H9 (cell line): ENCODE data around the gene TMEM236. TPM values are rescaled to one million over a fixed set of nuclear protein-coding genes. Genes with fewer than 3 reads are reported as not detected.

ENCODE experiments used
- DNase-seq: peaks from one replicate; pipeline ENCODE4 v3.0.0-alpha.2; 2017
- H2AFZ ChIP-seq: one replicate; pipeline ENCODE4 v1.6.1; 2013; ENCODE audit warnings: mild to moderate bottlenecking, low read length, control low read depth, moderate library complexity
- H2AK5ac ChIP-seq: 2 replicates; pipeline ENCODE4 v1.6.1; 2013; ENCODE audit warnings: low read length, control low read depth, mixed read lengths; ENCODE audit not compliant: insufficient read length
- H2BK120ac ChIP-seq: one replicate; pipeline ENCODE4 v1.6.1; 2013; ENCODE audit warnings: low read depth, mild to moderate bottlenecking, low read length, control low read depth, inconsistent platforms; ENCODE audit not compliant: poor library complexity, severe bottlenecking
- H2BK12ac ChIP-seq: 2 replicates; pipeline ENCODE4 v1.6.1; 2013; ENCODE audit warnings: low read length, control low read depth, mixed read lengths, low read depth; ENCODE audit not compliant: insufficient read length
- H2BK15ac ChIP-seq: 2 replicates; pipeline ENCODE4 v1.6.1; 2013; ENCODE audit warnings: low read depth, low read length, control low read depth
- H2BK20ac ChIP-seq: one replicate; pipeline ENCODE4 v1.6.1; 2013; ENCODE audit warnings: low read depth, mild to moderate bottlenecking, low read length, control low read depth, inconsistent platforms; ENCODE audit not compliant: poor library complexity, severe bottlenecking
- H2BK5ac ChIP-seq: 2 replicates; pipeline ENCODE4 v1.6.1; 2013; ENCODE audit warnings: low read length, control low read depth, mixed read lengths; ENCODE audit not compliant: insufficient read length
- H3K14ac ChIP-seq: 2 replicates; pipeline ENCODE4 v1.6.1; 2013; ENCODE audit warnings: low read length, control low read depth; ENCODE audit not compliant: insufficient read depth
- H3K18ac ChIP-seq: 2 replicates; pipeline ENCODE4 v1.6.1; 2013; ENCODE audit warnings: low read depth, mild to moderate bottlenecking, mixed read lengths, low read length, control low read depth; ENCODE audit not compliant: insufficient read length
- H3K23ac ChIP-seq: 2 replicates; pipeline ENCODE4 v1.6.1; 2013; ENCODE audit warnings: low read length, control low read depth, mixed read lengths, low read depth; ENCODE audit not compliant: insufficient read length
- H3K23me2 ChIP-seq: 2 replicates; pipeline ENCODE4 v1.6.1; 2013; ENCODE audit warnings: low read depth, mild to moderate bottlenecking, mixed read lengths, low read length, control low read depth; ENCODE audit not compliant: insufficient read length, poor library complexity, severe bottlenecking
- H3K27ac ChIP-seq: 2 replicates; pipeline ENCODE4 v1.5.1; 2013; ENCODE audit warnings: low read length, control low read depth, mixed read lengths, low read depth; ENCODE audit not compliant: insufficient read length
- H3K27me3 ChIP-seq: 2 replicates; pipeline ENCODE4 v1.6.1; 2013; ENCODE audit warnings: low read length, control low read depth, inconsistent platforms; ENCODE audit not compliant: insufficient read depth
- H3K4ac ChIP-seq: 2 replicates; pipeline ENCODE4 v1.6.1; 2013; ENCODE audit warnings: low read depth, mild to moderate bottlenecking, control low read depth, inconsistent platforms, low read length, moderate library complexity
- H3K4me1 ChIP-seq: 2 replicates; pipeline ENCODE4 v1.6.1; 2013; ENCODE audit warnings: low read length, control low read depth, inconsistent platforms; ENCODE audit not compliant: insufficient read depth
- H3K4me2 ChIP-seq: 2 replicates; pipeline ENCODE4 v1.6.1; 2013; ENCODE audit warnings: low read length, control low read depth, mixed read lengths; ENCODE audit not compliant: insufficient read length, insufficient read depth
- H3K56ac ChIP-seq: 2 replicates; pipeline ENCODE4 v1.6.1; 2013; ENCODE audit warnings: low read depth, mild to moderate bottlenecking, mixed read lengths, low read length, control low read depth; ENCODE audit not compliant: insufficient read length
- H3K79me1 ChIP-seq: 2 replicates; pipeline ENCODE4 v1.6.1; 2013; ENCODE audit warnings: low read depth, mild to moderate bottlenecking, moderate library complexity, low read length, control low read depth, inconsistent platforms; ENCODE audit not compliant: insufficient read depth, poor library complexity, severe bottlenecking
- H3K79me2 ChIP-seq: 2 replicates; pipeline ENCODE4 v1.6.1; 2013; ENCODE audit warnings: low read length, control low read depth, inconsistent platforms; ENCODE audit not compliant: insufficient read depth
- H3K9ac ChIP-seq: 2 replicates; pipeline ENCODE4 v1.6.1; 2013; ENCODE audit warnings: low read length, control low read depth, mixed read lengths; ENCODE audit not compliant: insufficient read length; ENCODE audit errors: extremely low read depth
- H3K9me3 ChIP-seq: one replicate; pipeline ENCODE4 v1.6.1; 2013; ENCODE audit warnings: low read depth, low read length, inconsistent platforms; ENCODE audit not compliant: control insufficient read depth
- H3T11ph ChIP-seq: one replicate; pipeline ENCODE4 v1.6.1; 2013; ENCODE audit warnings: mild to moderate bottlenecking, low read length, control low read depth, inconsistent platforms
- H4K20me1 ChIP-seq: one replicate; pipeline ENCODE4 v1.6.1; 2013; ENCODE audit not compliant: control insufficient read depth, insufficient read length, insufficient read depth
- H4K5ac ChIP-seq: 2 replicates; pipeline ENCODE4 v1.6.1; 2013; ENCODE audit warnings: low read depth, mild to moderate bottlenecking, mixed read lengths, low read length, control low read depth; ENCODE audit not compliant: insufficient read length
- H4K8ac ChIP-seq: replicated peaks from 2 replicates; pipeline ENCODE4 v1.6.1; 2013; ENCODE audit warnings: low read length, control low read depth, mixed read lengths, low read depth; ENCODE audit not compliant: insufficient read length
- H4K91ac ChIP-seq: 2 replicates; pipeline ENCODE4 v1.6.1; 2013; ENCODE audit warnings: low read depth, mild to moderate bottlenecking, moderate library complexity, mixed read lengths, low read length, control low read depth; ENCODE audit not compliant: insufficient read length
- H3K27ac Mint-ChIP-seq, 3 experiments: 2 replicates in 2 of 3; 3 replicates in 1 of 3; pipeline ENCODE4 v1.8.0; 2020 to 2021; ENCODE audit warnings: mixed read lengths in 3 of 3, mild to moderate bottlenecking in 1 of 3, moderate library complexity in 1 of 3
- H3K27me3 Mint-ChIP-seq: 2 replicates; pipeline ENCODE4 v1.8.0; 2021; ENCODE audit warnings: low read depth, mild to moderate bottlenecking, moderate library complexity, mixed read lengths
- H3K36me3 Mint-ChIP-seq, 3 experiments: 2 replicates in 2 of 3; 3 replicates in 1 of 3; pipeline ENCODE4 v1.8.0; 2020 to 2021; ENCODE audit warnings: low read depth in 3 of 3, mixed read lengths in 3 of 3; ENCODE audit not compliant: insufficient read depth in 1 of 3
- H3K4me1 Mint-ChIP-seq, 2 experiments: 2 replicates each; pipeline ENCODE4 v1.8.0; 2020; ENCODE audit warnings: mixed read lengths in 2 of 2
- H3K4me3 Mint-ChIP-seq, 2 experiments: 2 replicates in 1 of 2; 3 replicates in 1 of 2; pipeline ENCODE4 v1.8.0; 2020 to 2021; ENCODE audit warnings: mild to moderate bottlenecking in 2 of 2, mixed read lengths in 2 of 2, moderate library complexity in 1 of 2
- H3K9me3 Mint-ChIP-seq, 2 experiments: 2 replicates in 1 of 2; 3 replicates in 1 of 2; pipeline ENCODE4 v1.8.0; 2020; ENCODE audit warnings: mild to moderate bottlenecking in 2 of 2, mixed read lengths in 2 of 2, moderate library complexity in 1 of 2
- WGBS: extraction: QIAGEN DNeasy Blood & Tissue Kit; methylation state at CpG from one replicate; pipeline ENCODE4 v1.1.7; 2013; ENCODE audit warnings: missing lambda C conversion rate, low lambda C conversion rate, mixed read lengths; ENCODE audit not compliant: insufficient read length; ENCODE audit errors: extremely low coverage; 5-methylcytosine and 5-hydroxymethylcytosine counted together
- total RNA-seq: library from RNA; stranded (reverse); gene quantifications from 2 replicates; pipeline ENCODE4 v1.2.1, GENCODE V29; 2021
- TF ChIP-seq, protein P1 (sequence below): fragments of 200-600 bp; sonication (generic); conservative IDR thresholded peaks from 3 replicates; pipeline ENCODE4 v1.8.0; 2021; ENCODE audit warnings: antibody characterized with exemption, mild to moderate bottlenecking

Gene TMEM236
- total RNA-seq, 1 experiment from 2014 or later, result not detected

DNA sequence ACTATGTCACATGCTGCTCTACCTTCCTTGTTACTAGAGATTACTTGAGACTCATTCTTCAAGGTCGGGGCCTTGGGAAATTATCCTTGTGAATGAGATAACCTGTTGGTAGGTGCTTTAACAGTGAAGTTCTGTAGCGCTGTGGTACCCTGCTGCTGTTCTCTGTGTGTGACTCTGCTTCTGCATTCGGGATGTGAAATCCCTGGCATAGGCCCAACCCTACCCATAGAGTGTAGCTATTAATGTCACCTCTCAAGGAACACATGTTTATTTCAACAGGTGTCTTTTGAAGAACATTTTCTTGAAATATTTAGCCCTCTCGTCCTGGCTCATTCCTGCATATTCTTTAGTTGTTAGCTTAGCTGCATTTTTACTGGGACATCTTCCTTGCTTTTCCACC, 41.8 kb upstream of the TMEM236 start:
- Histone ChIP-seq H3K4ac (no peak overlapping the region), H4K20me1 (no peaks in the 10 kb centered on the region), H2AK5ac (no peak overlapping the region), H3K4me2 (no peak overlapping the region), H2BK12ac (no peak overlapping the region), H3K4me1 (no peaks in the 10 kb centered on the region), H2BK120ac (no peak overlapping the region), H2AFZ (no peak overlapping the region), H2BK20ac (no peak overlapping the region), H3K27me3 (no peaks in the 10 kb centered on the region), H3K9me3 (no peaks in the 10 kb centered on the region), H3T11ph (no peak overlapping the region), H2BK15ac (no peak overlapping the region), H3K14ac (no peak overlapping the region), H3K79me2 (no peaks in the 10 kb centered on the region), H4K8ac (no peak overlapping the region), H3K23me2 (no peaks in the 10 kb centered on the region), H3K27ac (no peak overlapping the region), H2BK5ac (no peak overlapping the region), H3K79me1 (no peaks in the 10 kb centered on the region), H4K5ac (no peak overlapping the region), H4K91ac (no peak overlapping the region), H3K23ac (no peak overlapping the region), H3K9ac (no peak overlapping the region), H3K18ac (no peak overlapping the region), H3K56ac (no peak overlapping the region)
- Mint-ChIP-seq H3K27me3 (no peaks in the 10 kb centered on the region), H3K27ac (no peak overlapping the region; a peak in 1 of 7 replicates), H3K9me3 (no peaks in the 10 kb centered on the region), H3K4me3 (no peak overlapping the region), H3K4me1 (peaks cover 6 to 7% of the 10 kb centered on the region in 2 experiments; a peak in 3 of 4 replicates), H3K36me3 (peaks cover 21 to 63% (median 52%) of the 10 kb centered on the region in 3 experiments; a peak in 6 of 7 replicates)
- no peak for DNase-seq
- no CpG with 5 or more reads among the region's 4 CpGs for WGBS
- TF ChIP-seq, protein P1, sequence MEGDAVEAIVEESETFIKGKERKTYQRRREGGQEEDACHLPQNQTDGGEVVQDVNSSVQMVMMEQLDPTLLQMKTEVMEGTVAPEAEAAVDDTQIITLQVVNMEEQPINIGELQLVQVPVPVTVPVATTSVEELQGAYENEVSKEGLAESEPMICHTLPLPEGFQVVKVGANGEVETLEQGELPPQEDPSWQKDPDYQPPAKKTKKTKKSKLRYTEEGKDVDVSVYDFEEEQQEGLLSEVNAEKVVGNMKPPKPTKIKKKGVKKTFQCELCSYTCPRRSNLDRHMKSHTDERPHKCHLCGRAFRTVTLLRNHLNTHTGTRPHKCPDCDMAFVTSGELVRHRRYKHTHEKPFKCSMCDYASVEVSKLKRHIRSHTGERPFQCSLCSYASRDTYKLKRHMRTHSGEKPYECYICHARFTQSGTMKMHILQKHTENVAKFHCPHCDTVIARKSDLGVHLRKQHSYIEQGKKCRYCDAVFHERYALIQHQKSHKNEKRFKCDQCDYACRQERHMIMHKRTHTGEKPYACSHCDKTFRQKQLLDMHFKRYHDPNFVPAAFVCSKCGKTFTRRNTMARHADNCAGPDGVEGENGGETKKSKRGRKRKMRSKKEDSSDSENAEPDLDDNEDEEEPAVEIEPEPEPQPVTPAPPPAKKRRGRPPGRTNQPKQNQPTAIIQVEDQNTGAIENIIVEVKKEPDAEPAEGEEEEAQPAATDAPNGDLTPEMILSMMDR, result no peak
